GM12872 (cell line): ENCODE results near the gene CLN3.

Experiments
- CTCF ChIP-seq: IDR thresholded peaks from 3 replicates; pipeline ENCODE4 v1.5.1; 2011; ENCODE audit warnings: low read depth, mild to moderate bottlenecking, low read length, moderate library complexity; ENCODE audit not compliant: insufficient read depth

CLN3 gene

GRCh38 chr16:28478506-28479180 is 13.2 kb downstream of the CLN3 start:
- no peak for TF ChIP-seq CTCF

GRCh38 chr16:28477311-28477920 is 14.5 kb downstream of the CLN3 start:
- TF ChIP-seq CTCF, result no peak

GRCh38 chr16:28475221-28475620 is 16.7 kb downstream of the CLN3 start:
- no peak for TF ChIP-seq CTCF

GRCh38 chr16:28473714-28474265 is 18.1 kb downstream of the CLN3 start:
- TF ChIP-seq CTCF, result no peak
